Measurements from ENCODE around the gene WWOX.

The WWOX gene

DNA sequence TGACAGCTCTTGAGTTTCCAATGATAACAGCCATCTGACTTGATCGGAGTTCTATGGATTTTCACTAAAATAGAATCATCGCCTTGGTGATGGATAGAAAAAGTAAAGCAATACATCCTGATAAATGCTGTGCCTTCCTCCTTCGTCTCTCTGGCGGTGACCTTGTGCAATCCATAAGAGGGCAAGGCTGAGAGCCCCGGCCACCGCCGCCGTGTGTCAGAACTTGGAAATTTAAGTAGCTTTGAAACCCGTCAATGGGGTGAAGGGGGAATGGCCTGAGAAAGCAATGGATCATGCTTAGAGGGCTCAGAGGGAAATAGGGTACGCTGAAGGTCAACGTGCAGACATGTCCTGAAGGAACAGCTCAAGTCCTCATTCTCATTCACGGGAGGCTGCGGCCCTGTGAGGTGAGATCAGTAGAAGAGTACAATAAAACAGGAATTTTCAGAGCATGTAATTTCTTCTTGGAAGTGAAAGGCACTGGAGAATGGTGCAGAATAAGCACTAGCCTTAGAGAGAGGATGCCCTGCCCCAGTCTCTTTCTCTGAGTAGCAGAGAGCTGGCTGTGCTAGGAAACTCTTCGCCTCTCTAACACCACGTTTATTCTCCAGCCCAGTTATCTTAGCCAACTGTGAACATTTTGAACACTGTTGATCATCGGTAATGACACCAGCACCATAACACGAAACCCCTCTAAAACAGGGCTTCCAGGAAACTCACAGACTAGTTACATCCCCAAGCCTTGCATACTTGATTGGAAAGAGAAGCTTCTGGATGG lies 573.5 kb downstream of the WWOX start:
- FAIRE-seq (no peak), DNase-seq (ENCODE audit: insufficient read length, low spot score) (no peak)
- no peak for TF ChIP-seq POLR2A (IDR thresholded peaks at IDR 0.05; ENCODE audit: low read depth, low read length)
- no peak for TF ChIP-seq POU2F2 (IDR thresholded peaks at IDR 0.05; ENCODE audit: low read depth, low read length)
- TF ChIP-seq SPI1 (IDR thresholded peaks at IDR 0.05; ENCODE audit: low read depth, low read length): no peak
- no peak for TF ChIP-seq POLR2AphosphoS5 (IDR thresholded peaks at IDR 0.05; ENCODE audit: low read depth, low read length)
- no peak for TF ChIP-seq PAX5 (IDR thresholded peaks at IDR 0.05; ENCODE audit: insufficient read depth, low read length, severe bottlenecking)
- no peak for TF ChIP-seq TAF1 (IDR thresholded peaks at IDR 0.05; ENCODE audit: low read depth, low read length)

DNA sequence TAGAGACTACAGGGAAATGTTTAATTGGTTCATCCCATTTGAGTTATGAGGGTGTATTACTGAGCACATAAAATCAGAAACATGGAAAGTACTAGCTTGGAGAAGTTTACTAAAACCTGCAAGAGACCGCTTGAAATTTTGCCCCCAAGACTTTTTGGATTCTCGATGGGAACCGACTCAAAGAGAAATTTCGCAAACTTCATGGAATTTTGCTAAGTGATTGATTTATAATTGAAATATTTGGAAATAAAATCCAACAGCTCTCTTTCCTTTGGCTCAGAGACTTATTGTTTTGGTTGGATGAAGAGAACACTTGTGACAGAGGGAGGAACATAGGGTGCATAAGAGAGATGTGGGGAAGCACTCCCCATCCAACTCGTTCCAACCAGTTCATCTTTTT lies 574.4 kb downstream of the WWOX start:
- DNase-seq (ENCODE audit: insufficient read length, low spot score): no peak
- TF ChIP-seq TAF1 (IDR thresholded peaks at IDR 0.05; ENCODE audit: low read depth, low read length): no peak
- no peak for TF ChIP-seq POLR2AphosphoS5 (IDR thresholded peaks at IDR 0.05; ENCODE audit: low read depth, low read length)
- TF ChIP-seq SPI1 (IDR thresholded peaks at IDR 0.05; ENCODE audit: low read depth, low read length): no peak
- no peak for TF ChIP-seq PAX5 (IDR thresholded peaks at IDR 0.05; ENCODE audit: insufficient read depth, low read length, severe bottlenecking)
- TF ChIP-seq POU2F2 (IDR thresholded peaks at IDR 0.05; ENCODE audit: low read depth, low read length): no peak
- no peak for TF ChIP-seq POLR2A (IDR thresholded peaks at IDR 0.05; ENCODE audit: low read depth, low read length)
- no peak for FAIRE-seq

DNA sequence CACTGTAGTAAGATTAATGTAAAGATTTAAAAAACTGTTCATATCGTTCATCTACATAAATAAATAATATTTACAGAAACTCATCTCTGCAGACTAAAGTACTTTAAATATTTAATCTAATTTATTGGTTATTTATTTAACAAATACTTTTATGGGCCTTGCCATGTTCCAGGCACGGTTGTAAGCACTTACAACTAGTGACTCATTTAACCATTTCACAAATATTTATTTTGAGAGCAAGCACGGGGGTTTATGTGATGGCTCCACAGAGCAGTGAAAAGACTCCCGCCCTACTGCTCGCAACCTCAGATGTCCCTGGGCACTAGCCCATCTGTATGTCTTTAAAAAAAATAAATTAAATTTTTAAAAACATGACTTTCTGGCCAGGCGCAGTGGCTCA lies 575.9 kb downstream of the WWOX start:
- FAIRE-seq: no peak
- TF ChIP-seq POLR2AphosphoS5 (IDR thresholded peaks at IDR 0.05; ENCODE audit: low read depth, low read length) (no peak), POU2F2 (IDR thresholded peaks at IDR 0.05; ENCODE audit: low read depth, low read length) (no peak), PAX5 (IDR thresholded peaks at IDR 0.05; ENCODE audit: insufficient read depth, low read length, severe bottlenecking) (no peak), SPI1 (IDR thresholded peaks at IDR 0.05; ENCODE audit: low read depth, low read length) (no peak), POLR2A (IDR thresholded peaks at IDR 0.05; ENCODE audit: low read depth, low read length) (no peak), TAF1 (IDR thresholded peaks at IDR 0.05; ENCODE audit: low read depth, low read length) (no peak)
- DNase-seq (ENCODE audit: insufficient read length, low spot score): no peak

DNA sequence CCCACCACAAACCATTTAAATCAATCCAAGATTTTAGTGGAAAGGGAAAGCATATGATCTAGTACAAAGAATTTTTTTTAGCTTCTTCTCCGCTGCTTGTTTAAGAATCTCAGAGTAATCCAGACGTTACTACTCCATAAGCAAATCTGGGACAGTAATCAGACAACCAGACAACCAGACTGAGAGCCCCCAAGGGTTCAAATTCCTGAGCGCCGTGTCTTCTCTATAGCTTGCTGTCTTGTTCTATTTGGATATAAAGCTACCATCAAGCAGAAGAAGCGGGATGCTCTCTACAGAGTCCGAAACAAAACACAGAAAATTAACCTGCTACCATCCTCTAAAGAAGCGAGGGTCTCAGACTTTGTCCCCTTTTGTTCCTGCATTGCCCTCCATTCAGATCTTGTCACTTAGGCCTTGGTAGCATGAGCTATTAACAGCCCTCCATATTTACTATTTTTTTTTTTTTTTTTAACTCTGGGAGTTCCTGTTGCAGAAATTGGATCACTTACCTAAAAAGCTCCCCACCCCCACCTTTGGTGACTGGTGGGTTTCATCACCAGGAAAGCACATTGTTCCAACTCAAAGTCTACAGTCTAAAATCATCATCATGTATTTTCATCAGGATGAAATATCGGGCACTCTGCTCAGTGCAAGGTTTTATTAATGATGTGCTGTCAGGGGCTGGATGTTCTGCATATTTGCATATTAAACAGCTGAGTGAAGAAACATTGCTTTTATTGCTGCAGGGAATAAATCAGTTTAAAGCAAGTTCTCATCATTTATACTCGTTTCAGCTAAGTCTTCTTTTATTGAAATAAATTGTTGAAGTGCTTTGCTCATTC lies 576.7 kb downstream of the WWOX start:
- TF ChIP-seq PAX5 (IDR thresholded peaks at IDR 0.05; ENCODE audit: insufficient read depth, low read length, severe bottlenecking) (no peak), POLR2AphosphoS5 (IDR thresholded peaks at IDR 0.05; ENCODE audit: low read depth, low read length) (no peak), POU2F2 (IDR thresholded peaks at IDR 0.05; ENCODE audit: low read depth, low read length) (no peak), TAF1 (IDR thresholded peaks at IDR 0.05; ENCODE audit: low read depth, low read length) (no peak), SPI1 (IDR thresholded peaks at IDR 0.05; ENCODE audit: low read depth, low read length) (no peak), POLR2A (IDR thresholded peaks at IDR 0.05; ENCODE audit: low read depth, low read length) (no peak)
- DNase-seq (ENCODE audit: insufficient read length, low spot score) (no peak), FAIRE-seq (no peak)

DNA sequence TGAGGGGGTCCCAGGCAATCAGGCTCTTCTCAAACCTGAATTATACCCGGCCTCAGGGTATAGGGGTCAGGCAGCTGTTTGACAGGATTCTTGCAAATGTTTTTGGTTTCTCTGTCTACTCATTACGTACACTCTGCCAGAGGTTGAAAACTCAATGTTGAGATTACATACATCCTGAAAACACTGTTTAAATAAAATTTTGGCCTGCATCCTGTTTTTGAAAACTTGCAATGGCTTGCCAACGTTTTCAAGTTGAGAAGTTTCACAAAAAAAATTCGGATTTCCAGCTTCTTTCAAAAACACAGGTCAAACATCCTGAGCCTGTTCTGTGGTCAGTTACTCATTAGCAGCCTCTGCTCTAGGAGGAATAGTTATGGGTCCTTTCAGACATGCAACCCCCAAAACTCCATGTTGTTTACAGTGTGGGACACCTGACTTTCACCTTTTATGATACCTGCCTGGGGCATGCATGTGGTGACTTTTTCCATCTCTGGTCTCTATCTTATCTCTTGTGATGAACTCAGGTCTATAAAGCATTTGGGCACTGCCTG lies 577.8 kb downstream of the WWOX start:
- TF ChIP-seq PAX5 (IDR thresholded peaks at IDR 0.05; ENCODE audit: insufficient read depth, low read length, severe bottlenecking) (no peak), POLR2A (IDR thresholded peaks at IDR 0.05; ENCODE audit: low read depth, low read length) (no peak), SPI1 (IDR thresholded peaks at IDR 0.05; ENCODE audit: low read depth, low read length) (no peak), TAF1 (IDR thresholded peaks at IDR 0.05; ENCODE audit: low read depth, low read length) (no peak), POLR2AphosphoS5 (IDR thresholded peaks at IDR 0.05; ENCODE audit: low read depth, low read length) (no peak), POU2F2 (IDR thresholded peaks at IDR 0.05; ENCODE audit: low read depth, low read length) (no peak)
- FAIRE-seq: no peak
- DNase-seq (ENCODE audit: insufficient read length, low spot score): no peak

DNA sequence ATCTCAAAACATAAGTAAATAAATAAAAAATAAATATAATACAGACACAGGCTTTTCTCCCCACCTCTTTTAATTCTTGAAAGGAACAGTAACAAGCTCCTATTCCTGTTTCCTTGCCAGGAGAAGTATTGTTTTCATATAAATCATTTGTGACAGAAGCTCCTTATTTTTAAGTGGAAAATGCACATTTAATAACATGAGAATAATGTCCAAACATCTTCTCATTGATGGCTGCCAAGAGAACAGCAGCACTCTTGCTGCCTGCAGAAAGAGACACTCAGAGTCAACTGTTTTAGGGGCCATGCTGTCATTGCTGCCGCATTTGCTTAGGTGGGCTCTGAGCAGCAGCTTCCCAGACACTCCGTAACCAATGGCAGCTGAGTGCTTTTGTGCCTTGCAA lies 580.1 kb downstream of the WWOX start:
- TF ChIP-seq POLR2AphosphoS5 (IDR thresholded peaks at IDR 0.05; ENCODE audit: low read depth, low read length): no peak
- TF ChIP-seq SPI1 (IDR thresholded peaks at IDR 0.05; ENCODE audit: low read depth, low read length): no peak
- TF ChIP-seq POLR2A (IDR thresholded peaks at IDR 0.05; ENCODE audit: low read depth, low read length): no peak
- DNase-seq (ENCODE audit: insufficient read length, low spot score) (no peak), FAIRE-seq (no peak)

DNA sequence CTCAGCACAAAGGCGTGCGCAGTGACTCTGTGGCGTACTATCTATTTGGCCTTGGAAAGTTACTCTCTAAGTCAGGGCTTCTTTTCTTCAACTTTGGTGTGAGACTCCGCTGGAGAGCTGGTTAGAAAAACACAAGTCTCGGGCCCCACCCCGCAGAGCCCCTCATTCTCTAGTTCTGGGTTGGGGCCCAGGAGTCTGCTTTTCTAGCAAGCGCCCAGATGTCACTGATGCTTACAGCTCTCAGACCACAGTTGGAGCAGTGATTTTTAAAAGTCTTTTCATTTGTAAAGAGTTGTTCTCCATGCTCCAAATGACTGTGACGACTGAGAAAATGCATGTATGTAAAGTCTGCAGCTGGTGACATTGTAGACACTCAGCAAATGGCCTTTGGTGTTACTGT lies 582.3 kb downstream of the WWOX start:
- DNase-seq (ENCODE audit: insufficient read length, low spot score) (no peak), FAIRE-seq (no peak)
- TF ChIP-seq SPI1 (IDR thresholded peaks at IDR 0.05; ENCODE audit: low read depth, low read length) (no peak), POU2F2 (IDR thresholded peaks at IDR 0.05; ENCODE audit: low read depth, low read length) (no peak), POLR2AphosphoS5 (IDR thresholded peaks at IDR 0.05; ENCODE audit: low read depth, low read length) (no peak), POLR2A (IDR thresholded peaks at IDR 0.05; ENCODE audit: low read depth, low read length) (no peak), TAF1 (IDR thresholded peaks at IDR 0.05; ENCODE audit: low read depth, low read length) (no peak), PAX5 (IDR thresholded peaks at IDR 0.05; ENCODE audit: insufficient read depth, low read length, severe bottlenecking) (no peak)

DNA sequence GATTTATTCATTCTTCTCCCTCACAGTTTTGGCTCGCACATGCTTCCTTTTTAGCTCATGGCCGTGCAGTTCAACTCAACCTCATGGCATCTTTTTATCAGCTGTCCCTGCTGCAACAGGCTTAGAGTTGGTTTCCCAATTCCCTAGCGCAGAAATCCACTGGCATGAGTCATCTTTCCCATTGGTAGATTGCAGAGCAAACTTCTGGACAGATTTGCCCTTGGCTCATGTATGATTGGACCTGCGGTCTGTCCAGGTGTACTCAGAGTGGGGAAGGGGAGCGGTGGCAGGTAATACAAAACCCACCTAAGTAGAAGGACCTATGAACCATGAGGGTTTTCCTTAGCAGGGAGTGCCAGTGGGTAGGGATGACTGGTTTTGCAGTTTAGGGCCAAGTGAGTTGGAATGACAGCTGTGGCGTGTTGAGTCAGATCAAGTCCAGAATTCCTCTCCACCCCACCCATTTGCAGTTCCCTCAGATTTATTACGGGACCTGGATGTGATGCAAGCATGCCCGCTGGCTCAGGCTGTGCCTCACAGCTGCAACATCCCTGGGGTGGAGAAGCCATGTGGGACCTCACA lies 584.7 kb downstream of the WWOX start:
- DNase-seq (ENCODE audit: insufficient read length, low spot score) (no peak), FAIRE-seq (no peak)
- TF ChIP-seq POLR2AphosphoS5 (IDR thresholded peaks at IDR 0.05; ENCODE audit: low read depth, low read length): no peak
- TF ChIP-seq PAX5 (IDR thresholded peaks at IDR 0.05; ENCODE audit: insufficient read depth, low read length, severe bottlenecking): no peak
- no peak for TF ChIP-seq TAF1 (IDR thresholded peaks at IDR 0.05; ENCODE audit: low read depth, low read length)
- no peak for TF ChIP-seq POLR2A (IDR thresholded peaks at IDR 0.05; ENCODE audit: low read depth, low read length)
- TF ChIP-seq SPI1 (IDR thresholded peaks at IDR 0.05; ENCODE audit: low read depth, low read length): no peak
- TF ChIP-seq POU2F2 (IDR thresholded peaks at IDR 0.05; ENCODE audit: low read depth, low read length): no peak

Measured in GM12891 (cell line).